DOHH2 (cell line): Measurements from ENCODE around the gene RPTOR.

ENCODE experiments used
- H3F3A ChIP-seq: fragments of 200-600 bp; sonication (generic), shearing (Covaris generic); 2 replicates; pipeline ENCODE4 v1.6.0; 2016; ENCODE audit warnings: antibody characterized with exemption, mild to moderate bottlenecking; ENCODE audit not compliant: control insufficient read depth, insufficient read depth
- H3K27ac ChIP-seq: fragments of 200-600 bp; sonication (generic); 2 replicates; pipeline ENCODE4 v1.5.1; 2014; ENCODE audit warnings: low read depth, mild to moderate bottlenecking, low read length, moderate library complexity
- H3K27me3 ChIP-seq: fragments of 200-600 bp; sonication (generic); 2 replicates; pipeline ENCODE4 v1.6.1; 2014; ENCODE audit warnings: mild to moderate bottlenecking, low read length, mixed read lengths; ENCODE audit not compliant: control insufficient read depth
- H3K36me3 ChIP-seq: fragments of 200-600 bp; sonication (generic); 2 replicates; pipeline ENCODE4 v1.6.1; 2014; ENCODE audit warnings: mild to moderate bottlenecking, low read length, moderate library complexity, mixed read lengths; ENCODE audit not compliant: control insufficient read depth
- H3K4me1 ChIP-seq: fragments of 200-600 bp; sonication (generic); 2 replicates; pipeline ENCODE4 v1.6.1; 2014; ENCODE audit warnings: mild to moderate bottlenecking, low read length, mixed read lengths; ENCODE audit not compliant: control insufficient read depth
- H3K4me2 ChIP-seq: fragments of 200-600 bp; sonication (generic); 2 replicates; pipeline ENCODE4 v1.6.0; 2014; ENCODE audit warnings: mild to moderate bottlenecking, low read length, moderate library complexity
- H3K4me3 ChIP-seq: fragments of 200-600 bp; sonication (generic); 2 replicates; pipeline ENCODE4 v1.5.1; 2014; ENCODE audit warnings: mild to moderate bottlenecking, low read length, mixed read lengths
- H3K79me2 ChIP-seq: fragments of 200-600 bp; sonication (generic); 2 replicates; pipeline ENCODE4 v1.6.1; 2014; ENCODE audit warnings: mild to moderate bottlenecking, low read length, mixed read lengths; ENCODE audit not compliant: control insufficient read depth
- H3K9me2 ChIP-seq: fragments of 200-600 bp; sonication (generic); replicated peaks from 2 replicates; pipeline ENCODE4 v1.6.1; 2014; ENCODE audit warnings: mild to moderate bottlenecking, low read length, mixed read lengths; ENCODE audit not compliant: control insufficient read depth
- H3K9me3 ChIP-seq: fragments of 200-600 bp; sonication (generic); 2 replicates; pipeline ENCODE4 v1.6.1; 2014; ENCODE audit warnings: antibody characterized with exemption, low read length, mixed read lengths; ENCODE audit not compliant: control insufficient read depth, insufficient read depth
- H4K20me1 ChIP-seq: fragments of 200-600 bp; sonication (generic); 2 replicates; pipeline ENCODE4 v1.6.0; 2014; ENCODE audit warnings: low read depth, mild to moderate bottlenecking, antibody characterized with exemption, low read length, moderate library complexity; ENCODE audit not compliant: control insufficient read depth, insufficient read depth
- CTCF ChIP-seq: fragments of 200-600 bp; sonication (generic); IDR thresholded peaks from one replicate; pipeline ENCODE4 v1.5.1; 2014; ENCODE audit warnings: antibody characterized with exemption, mild to moderate bottlenecking, low read depth, low read length; ENCODE audit not compliant: poor library complexity, severe bottlenecking
- EZH2phosphoT487 ChIP-seq: fragments of 200-600 bp; sonication (generic); IDR thresholded peaks from 2 replicates; pipeline ENCODE4 v1.6.1; 2017; ENCODE audit warnings: borderline replicate concordance, mild to moderate bottlenecking, antibody characterized with exemption, low read length, moderate library complexity, mixed read lengths

RPTOR gene

GRCh38 chr17:80935526-80935925 lies 390.9 kb downstream of the RPTOR start:
- Histone ChIP-seq H3K9me2 (no peaks in the 10 kb centered on the region), H3K4me2 (no peak overlapping the region), H3K27ac (no peak overlapping the region), H3K9me3 (no peaks in the 10 kb centered on the region), H3F3A (no peaks in the 10 kb centered on the region), H3K4me3 (no peak overlapping the region), H3K36me3 (peaks cover 3% of the 10 kb centered on the region; the same call in 1 of the 2 replicates), H3K79me2 (no peaks in the 10 kb centered on the region), H3K27me3 (no peaks in the 10 kb centered on the region), H4K20me1 (no peaks in the 10 kb centered on the region), H3K4me1 (no peaks in the 10 kb centered on the region)
- TF ChIP-seq EZH2phosphoT487 = no peak
- no peak for TF ChIP-seq CTCF

DNA sequence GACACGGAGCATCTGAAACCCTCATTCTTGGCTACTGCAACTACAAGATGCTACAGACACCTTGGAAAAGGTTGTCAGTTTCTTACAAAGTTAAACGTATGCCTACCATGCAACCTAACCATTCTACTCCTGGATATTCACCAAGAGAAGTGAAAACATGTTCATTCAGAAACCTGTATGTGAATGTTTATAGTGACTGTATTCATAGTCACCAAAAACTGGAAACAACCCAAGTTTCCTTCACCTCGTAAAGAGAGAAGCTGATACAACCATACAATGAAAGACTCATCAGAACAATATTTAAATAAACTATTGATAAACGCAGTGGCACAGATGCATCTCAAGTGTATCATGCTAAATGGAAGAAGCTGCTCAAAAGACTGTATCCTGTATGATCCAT lies 391.6 kb downstream of the RPTOR start:
- Histone ChIP-seq H3K27me3 (no peaks in the 10 kb centered on the region), H3F3A (no peaks in the 10 kb centered on the region), H3K9me3 (no peaks in the 10 kb centered on the region), H3K36me3 (peaks cover 3% of the 10 kb centered on the region; the same call in 1 of the 2 replicates), H3K4me3 (no peak overlapping the region), H3K4me2 (no peak overlapping the region), H3K4me1 (no peaks in the 10 kb centered on the region), H4K20me1 (no peaks in the 10 kb centered on the region), H3K9me2 (no peaks in the 10 kb centered on the region), H3K27ac (no peak overlapping the region), H3K79me2 (no peaks in the 10 kb centered on the region)
- TF ChIP-seq CTCF (no peak), EZH2phosphoT487 (no peak)

DNA sequence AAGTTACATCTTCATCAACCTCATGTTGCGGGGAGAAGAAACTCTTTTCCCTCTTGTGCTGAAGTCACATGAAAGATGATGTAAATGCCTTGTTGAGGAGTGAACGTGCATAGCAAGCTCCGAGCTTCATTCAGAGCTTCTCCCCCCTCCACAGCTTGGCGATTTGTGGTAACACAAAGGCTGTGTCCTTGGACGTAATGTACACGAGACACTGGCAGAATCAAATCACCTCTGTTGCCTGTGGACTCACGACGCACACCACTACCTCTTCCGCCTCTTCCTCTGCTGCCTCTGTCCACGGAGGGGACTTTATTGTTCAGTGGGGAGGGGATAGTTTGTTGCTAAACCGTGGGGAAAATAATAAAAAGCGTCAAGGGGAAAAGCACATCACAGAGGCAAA lies 392.1 kb downstream of the RPTOR start:
- Histone ChIP-seq H3F3A (no peaks in the 10 kb centered on the region), H3K27me3 (no peaks in the 10 kb centered on the region), H3K79me2 (no peaks in the 10 kb centered on the region), H3K27ac (no peak overlapping the region), H3K4me2 (no peak overlapping the region), H3K9me2 (no peaks in the 10 kb centered on the region), H3K4me3 (no peak overlapping the region), H4K20me1 (no peaks in the 10 kb centered on the region), H3K4me1 (no peaks in the 10 kb centered on the region), H3K36me3 (peaks cover 3% of the 10 kb centered on the region; the same call in 1 of the 2 replicates), H3K9me3 (no peaks in the 10 kb centered on the region)
- TF ChIP-seq CTCF = no peak
- TF ChIP-seq EZH2phosphoT487 = no peak
